SK-N-SH (cell line): ENCODE data around the gene FMR1. TPM values are rescaled to one million over a fixed set of nuclear protein-coding genes. Genes with fewer than 3 reads are reported as not detected.
A peak's percentile ranks its signal among the peaks of the same experiment; 100 is the strongest.

Experiments
- CTCF ChIA-PET: fragments of 300-600, 350-600 bp; formaldehyde crosslinking; extraction: SDS; loops from one replicate; lab custom pipeline; 2021; lab: Yijun Ruan, JAX
- POLR2A ChIA-PET: fragments of 350-600 bp; sonication (Branson Sonifier 250); formaldehyde crosslinking; extraction: SDS; loops from one replicate; lab custom pipeline; 2020; ENCODE audit warnings: antibody characterized with exemption, inconsistent platforms; lab: Yijun Ruan, JAX
- DNase-seq: peaks from one replicate; pipeline ENCODE4 v3.0.0; 2012
- H2AFZ ChIP-seq: fragments of 200-600 bp; sonication (generic); 2 replicates; pipeline ENCODE4 v1.8.1; 2016; ENCODE audit warnings: antibody characterized with exemption, mild to moderate bottlenecking, low read depth
- H3F3A ChIP-seq: fragments of 200-600 bp; sonication (generic); replicated peaks from 2 replicates; pipeline ENCODE3; 2016; ENCODE audit warnings: antibody characterized with exemption, mild to moderate bottlenecking; ENCODE audit not compliant: insufficient read depth
- H3K27ac ChIP-seq, 2 experiments: fragments of 200-500 bp in 1 of 2; fragments of 200-600 bp in 1 of 2; sonication (Bioruptor generic) in 1 of 2; sonication (generic), shearing (Covaris generic) in 1 of 2; 2 replicates each; pipeline versions ENCODE4 v1.5.1 to v1.6.1; 2014 to 2016; ENCODE audit warnings: low read depth in 2 of 2, inconsistent platforms in 1 of 2, low read length in 1 of 2, mild to moderate bottlenecking in 1 of 2, mixed read lengths in 1 of 2
- H3K27me3 ChIP-seq: fragments of 200-600 bp; sonication (generic), shearing (Covaris generic); 2 replicates; pipeline ENCODE4 v1.6.1; 2016; ENCODE audit warnings: mixed run types; ENCODE audit not compliant: insufficient read depth
- H3K36me3 ChIP-seq, 2 experiments: fragments of 200-500 bp in 1 of 2; fragments of 200-600 bp in 1 of 2; sonication (Bioruptor generic) in 1 of 2; sonication (generic) in 1 of 2; replicated peaks in 1 of 2; 2 replicates each; pipeline versions ENCODE3 to v1.5.1; 2014 to 2016; ENCODE audit warnings: low read length in 1 of 2, mild to moderate bottlenecking in 1 of 2; ENCODE audit not compliant: insufficient read depth in 2 of 2, control insufficient read depth in 1 of 2
- H3K4me1 ChIP-seq, 2 experiments: fragments of 200-500 bp in 1 of 2; fragments of 200-600 bp in 1 of 2; sonication (Bioruptor generic) in 1 of 2; sonication (generic), shearing (Covaris generic) in 1 of 2; 2 replicates each; pipeline versions ENCODE4 v1.5.1 to v1.6.1; 2014 to 2016; ENCODE audit warnings: low read depth in 1 of 2, low read length in 1 of 2, mixed run types in 1 of 2; ENCODE audit not compliant: insufficient read depth in 2 of 2, control insufficient read depth in 1 of 2
- H3K4me2 ChIP-seq: fragments of 200-600 bp; sonication (generic), shearing (Covaris generic); 2 replicates; pipeline ENCODE4 v1.6.1; 2017; ENCODE audit warnings: mixed run types
- H3K4me3 ChIP-seq, 2 experiments: fragments of 200-500 bp in 1 of 2; fragments of 200-600 bp in 1 of 2; sonication (Bioruptor generic) in 1 of 2; sonication (generic), shearing (Covaris generic) in 1 of 2; 2 replicates each; pipeline versions ENCODE4 v1.5.1 to v1.8.1; 2014 to 2016; ENCODE audit warnings: low read depth in 2 of 2, inconsistent platforms in 1 of 2, low read length in 1 of 2, mild to moderate bottlenecking in 1 of 2, mixed read lengths in 1 of 2, moderate library complexity in 1 of 2
- H3K79me2 ChIP-seq: fragments of 200-600 bp; sonication (generic); 2 replicates; pipeline ENCODE4 v1.8.1; 2017; ENCODE audit warnings: mild to moderate bottlenecking; ENCODE audit not compliant: insufficient read depth
- H3K9ac ChIP-seq: fragments of 200-600 bp; sonication (generic); 2 replicates; pipeline ENCODE4 v1.6.1; 2017; ENCODE audit warnings: mixed run types
- H3K9me2 ChIP-seq: fragments of 200-600 bp; sonication (generic); 2 replicates; pipeline ENCODE4 v1.6.1; 2017; ENCODE audit warnings: mixed run types
- H3K9me3 ChIP-seq: fragments of 200-600 bp; sonication (generic); 2 replicates; pipeline ENCODE4 v1.6.1; 2017; ENCODE audit warnings: mixed run types, mild to moderate bottlenecking, moderate library complexity
- H4K20me1 ChIP-seq: fragments of 200-600 bp; sonication (generic); 2 replicates; pipeline ENCODE4 v1.6.1; 2017; ENCODE audit warnings: mild to moderate bottlenecking, mixed run types; ENCODE audit not compliant: insufficient read depth
- ELF1 ChIP-seq: IDR thresholded peaks from 2 replicates; pipeline ENCODE4 v1.4.0; 2012
- EP300 ChIP-seq, 2 experiments: IDR thresholded peaks; 2 replicates each; pipeline versions ENCODE4 v1.4.0 to v1.6.1; 2012; ENCODE audit warnings: borderline replicate concordance in 1 of 2, low read depth in 1 of 2, low read length in 1 of 2
- EZH2phosphoT487 ChIP-seq: fragments of 200-600 bp; sonication (generic); IDR thresholded peaks from 2 replicates; pipeline ENCODE4 v1.6.1; 2017; ENCODE audit warnings: low read depth, mixed run types, mild to moderate bottlenecking, antibody characterized with exemption, moderate library complexity, borderline replicate concordance
- FOXJ3 ChIP-seq: sonication (generic); formaldehyde crosslinking; IDR thresholded peaks from 2 replicates; pipeline ENCODE4 v1.5.1; 2020; ENCODE audit warnings: mild to moderate bottlenecking, missing genetic modification reagents
- GABPA ChIP-seq: IDR thresholded peaks from 2 replicates; pipeline ENCODE4 v1.4.0; 2012; ENCODE audit warnings: low read depth, mild to moderate bottlenecking
- GATA2 ChIP-seq: sonication (generic); formaldehyde crosslinking; IDR thresholded peaks from 2 replicates; pipeline ENCODE4 v1.5.0; 2020; ENCODE audit warnings: mild to moderate bottlenecking, missing genetic modification reagents
- IRF3 ChIP-seq: fragments of 150-350 bp; IDR thresholded peaks from 2 replicates; pipeline ENCODE4 v1.6.1; 2016; ENCODE audit warnings: mild to moderate bottlenecking, low read depth, low read length
- MAX ChIP-seq: IDR thresholded peaks from 2 replicates; pipeline ENCODE4 v1.4.0; 2012; ENCODE audit warnings: low read depth
- MEF2A ChIP-seq: IDR thresholded peaks from 2 replicates; pipeline ENCODE4 v1.4.0; 2012; ENCODE audit warnings: low read depth, borderline replicate concordance
- MXI1 ChIP-seq: IDR thresholded peaks from 2 replicates; pipeline ENCODE4 v1.6.1; 2012; ENCODE audit warnings: mild to moderate bottlenecking, low read depth, low read length, improper control_type of control experiment
- NFIC ChIP-seq: IDR thresholded peaks from 2 replicates; pipeline ENCODE4 v1.4.0; 2012; ENCODE audit warnings: borderline replicate concordance
- PBX3 ChIP-seq: IDR thresholded peaks from 2 replicates; pipeline ENCODE4; 2012
- REST ChIP-seq: IDR thresholded peaks from 2 replicates; pipeline ENCODE4 v1.6.1; 2012; ENCODE audit warnings: mild to moderate bottlenecking, low read depth, low read length, moderate library complexity
- RFX5 ChIP-seq: IDR thresholded peaks from 2 replicates; pipeline ENCODE4 v1.6.1; 2012; ENCODE audit warnings: mild to moderate bottlenecking, improper control_type of control experiment, low read length
- SIN3A ChIP-seq: IDR thresholded peaks from 2 replicates; pipeline ENCODE4 v1.6.1; 2012; ENCODE audit warnings: low read depth, mild to moderate bottlenecking, low read length, moderate library complexity, borderline replicate concordance
- TAF1 ChIP-seq: IDR thresholded peaks from 2 replicates; pipeline ENCODE4 v1.6.1; 2012; ENCODE audit warnings: low read depth, mild to moderate bottlenecking, low read length, moderate library complexity, borderline replicate concordance
- TCF12 ChIP-seq: IDR thresholded peaks from 2 replicates; pipeline ENCODE4 v1.4.0; 2012
- TEAD4 ChIP-seq: IDR thresholded peaks from 2 replicates; pipeline ENCODE4 v1.4.0; 2012; ENCODE audit warnings: mild to moderate bottlenecking, borderline replicate concordance; ENCODE audit not compliant: insufficient read depth
- USF1 ChIP-seq: IDR thresholded peaks from 2 replicates; pipeline ENCODE4 v1.4.0; 2012; ENCODE audit warnings: low read depth, borderline replicate concordance
- YY1 ChIP-seq: IDR thresholded peaks from 2 replicates; pipeline ENCODE4 v1.4.0; 2012; ENCODE audit warnings: low read depth, mild to moderate bottlenecking
- ZBTB33 ChIP-seq: IDR thresholded peaks from 2 replicates; pipeline ENCODE4 v1.4.0; 2012; ENCODE audit warnings: low read depth, borderline replicate concordance
- WGBS: methylation state at CpG from one replicate; pipeline ENCODE4 v1.1.6; 2017; ENCODE audit warnings: low lambda C conversion rate; 5-methylcytosine and 5-hydroxymethylcytosine counted together
- polyA plus RNA-seq, 3 experiments: library from polyadenylated mRNA; depleted of rRNA; stranded (reverse); fragments of >200 nt; gene quantifications; 2 replicates each; pipeline ENCODE4 v1.2.3, GENCODE V29; 2012

Gene FMR1
- 7.8 and 10.1 TPM in 2 replicates for polyA plus RNA-seq (2012; rRNA removed)
- polyA plus RNA-seq (2012; cell fraction: cytosol; rRNA removed) = 10.8 and 15.0 TPM in 2 replicates
- polyA plus RNA-seq (2012; cell fraction: nucleus; rRNA removed) = 9.7 and 25.9 TPM in 2 replicates

GRCh38 chrX:147911192-147912022 lies at the start of gene FMR1:
TSS of gene FMR1 (plus strand) at chrX:147911919. CDS start at chrX:147912180, 261 bp downstream.
- Histone ChIP-seq H3K27me3 (no peaks in the 10 kb centered on the region), H3K9ac (peak within 1 kb of the TSS; percentile 81), H4K20me1 (peaks cover 28% of the 10 kb centered on the region), H3K9me3 (no peaks in the 10 kb centered on the region), H3K4me2 (peak within 1 kb of the TSS; percentile 72), H3K4me3 (peak within 1 kb of the TSS; percentile 70 to 72), H3K36me3 (no peaks in the 10 kb centered on the region), H3F3A (no peaks in the 10 kb centered on the region), H2AFZ (peak within 1 kb of the TSS; percentile 73), H3K27ac (peak within 1 kb of the TSS; percentile 78 to 83), H3K79me2 (peaks cover 38% of the 10 kb centered on the region), H3K4me1 (peaks cover 0 to 4% of the 10 kb centered on the region in 2 experiments; a peak in 2 of 4 replicates), H3K9me2 (no peaks in the 10 kb centered on the region)
- CTCF ChIA-PET = interaction anchor here (0.6 kb wide), 1 partner anchor 746 kb away, joined by 3 read pairs; no protein-coding TSS in a partner anchor
- POLR2A ChIA-PET = no interaction called here
- DNase-seq = peak; percentile 95
- WGBS = 49% methylated on average over 61 of the region's 66 CpGs
- TF ChIP-seq MEF2A (no peak), TAF1 (peak; percentile 20; the same call in 1 of the 2 replicates), IRF3 (no peak), MXI1 (peak; percentile 25; the same call in 1 of the 2 replicates), YY1 (no peak), SIN3A (no peak), GABPA (peak; percentile 23; the same call in 1 of the 2 replicates), REST (0 out of 2 replicates have a peak, but pooled peaks have one; percentile 5), NFIC (no peak), ZBTB33 (no peak), FOXJ3 (CRISPR knock-in tag) (no peak), PBX3 (no peak), EZH2phosphoT487 (no peak), EP300 (IDR thresholded peaks at IDR 0.05; ENCODE audit: borderline replicate concordance in 1 of 2, low read depth in 1 of 2, low read length in 1 of 2) (no peak), TCF12 (no peak), USF1 (peak; percentile 92), TEAD4 (no peak), GATA2 (CRISPR knock-in tag) (no peak), MAX (peak; percentile 64), RFX5 (no peak), ELF1 (no peak)
